Mesangial cell (primary cell): Measurements from ENCODE around the gene DCUN1D1. TPM values are rescaled to one million over a fixed set of nuclear protein-coding genes. Genes with fewer than 3 reads are reported as not detected.

Experiments
- total RNA-seq: library from RNA; depleted of rRNA; stranded (reverse); fragments of >200 nt; gene quantifications from 2 replicates; pipeline ENCODE4 v1.2.3, GENCODE V29; 2015

DCUN1D1 gene
- total RNA-seq: 10.5 and 11.7 TPM in 2 replicates

DNA sequence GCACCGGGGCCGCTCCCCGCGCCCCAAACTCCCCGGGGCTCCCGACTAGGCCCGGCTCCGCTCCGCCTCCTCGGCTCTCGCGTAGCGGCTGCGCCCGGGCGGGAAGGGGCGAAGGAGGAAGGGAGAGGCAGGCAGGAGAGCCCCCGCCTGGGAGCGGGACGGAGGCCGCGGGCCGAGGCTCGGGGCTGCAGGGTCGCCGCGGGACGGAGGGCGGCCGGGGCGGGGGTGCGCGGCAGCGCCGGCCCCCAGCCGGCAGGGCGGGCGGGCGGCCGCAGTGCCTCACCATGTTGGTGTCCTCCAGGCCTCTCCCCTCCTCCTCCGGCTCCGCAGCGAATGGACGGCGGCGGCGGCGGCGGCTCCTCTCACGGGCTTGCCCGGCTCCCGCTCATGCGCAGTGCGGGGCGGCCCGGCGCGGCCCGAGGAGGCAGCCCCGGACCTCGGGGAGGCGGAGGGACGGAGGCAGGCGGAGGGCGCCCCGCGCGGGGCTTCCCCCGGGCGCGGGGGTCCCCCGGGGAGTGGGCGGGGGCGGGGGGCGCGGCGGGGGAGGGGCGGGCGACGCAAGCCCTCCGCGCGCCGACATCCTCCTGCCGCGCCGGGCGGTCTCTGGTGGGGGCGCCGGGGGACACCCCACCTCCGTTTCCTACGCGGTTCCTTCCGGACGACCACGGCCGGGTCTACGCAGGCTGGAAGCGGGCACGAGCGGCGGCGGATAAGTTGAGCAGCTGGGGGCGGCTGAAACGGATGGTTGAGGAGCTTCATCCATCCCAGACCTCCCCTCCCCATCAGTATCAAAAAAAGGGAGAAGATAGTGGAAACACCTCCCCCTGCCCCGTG lies at the start of gene DCUN1D1:
TSS of gene DCUN1D1 (minus strand) at position 335 of the 834 bp plus-strand sequence. CDS start at position 286, 49 bp downstream.

Other genes with a start within 250 kb of the DCUN1D1 start
- gene ATP11B, start 187.0 kb downstream of the DCUN1D1 start, total RNA-seq: 31.6 TPM in 2 replicates
- gene MCCC1, start 119.0 kb upstream of the DCUN1D1 start, total RNA-seq: 9.6 and 12.3 TPM in 2 replicates
- gene LAMP3, start 182.2 kb upstream of the DCUN1D1 start, total RNA-seq: 0.65 and 5.3 TPM in 2 replicates